GM10847 (cell line): Measurements from ENCODE around the gene PPP1R18.

Experiments
- POLR2A ChIP-seq: IDR thresholded peaks from 2 replicates; pipeline ENCODE4 v1.6.1; 2011; ENCODE audit not compliant: insufficient read length; ENCODE audit errors: extremely low read depth

Gene PPP1R18, protein sequence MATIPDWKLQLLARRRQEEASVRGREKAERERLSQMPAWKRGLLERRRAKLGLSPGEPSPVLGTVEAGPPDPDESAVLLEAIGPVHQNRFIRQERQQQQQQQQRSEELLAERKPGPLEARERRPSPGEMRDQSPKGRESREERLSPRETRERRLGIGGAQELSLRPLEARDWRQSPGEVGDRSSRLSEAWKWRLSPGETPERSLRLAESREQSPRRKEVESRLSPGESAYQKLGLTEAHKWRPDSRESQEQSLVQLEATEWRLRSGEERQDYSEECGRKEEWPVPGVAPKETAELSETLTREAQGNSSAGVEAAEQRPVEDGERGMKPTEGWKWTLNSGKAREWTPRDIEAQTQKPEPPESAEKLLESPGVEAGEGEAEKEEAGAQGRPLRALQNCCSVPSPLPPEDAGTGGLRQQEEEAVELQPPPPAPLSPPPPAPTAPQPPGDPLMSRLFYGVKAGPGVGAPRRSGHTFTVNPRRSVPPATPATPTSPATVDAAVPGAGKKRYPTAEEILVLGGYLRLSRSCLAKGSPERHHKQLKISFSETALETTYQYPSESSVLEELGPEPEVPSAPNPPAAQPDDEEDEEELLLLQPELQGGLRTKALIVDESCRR

DNA sequence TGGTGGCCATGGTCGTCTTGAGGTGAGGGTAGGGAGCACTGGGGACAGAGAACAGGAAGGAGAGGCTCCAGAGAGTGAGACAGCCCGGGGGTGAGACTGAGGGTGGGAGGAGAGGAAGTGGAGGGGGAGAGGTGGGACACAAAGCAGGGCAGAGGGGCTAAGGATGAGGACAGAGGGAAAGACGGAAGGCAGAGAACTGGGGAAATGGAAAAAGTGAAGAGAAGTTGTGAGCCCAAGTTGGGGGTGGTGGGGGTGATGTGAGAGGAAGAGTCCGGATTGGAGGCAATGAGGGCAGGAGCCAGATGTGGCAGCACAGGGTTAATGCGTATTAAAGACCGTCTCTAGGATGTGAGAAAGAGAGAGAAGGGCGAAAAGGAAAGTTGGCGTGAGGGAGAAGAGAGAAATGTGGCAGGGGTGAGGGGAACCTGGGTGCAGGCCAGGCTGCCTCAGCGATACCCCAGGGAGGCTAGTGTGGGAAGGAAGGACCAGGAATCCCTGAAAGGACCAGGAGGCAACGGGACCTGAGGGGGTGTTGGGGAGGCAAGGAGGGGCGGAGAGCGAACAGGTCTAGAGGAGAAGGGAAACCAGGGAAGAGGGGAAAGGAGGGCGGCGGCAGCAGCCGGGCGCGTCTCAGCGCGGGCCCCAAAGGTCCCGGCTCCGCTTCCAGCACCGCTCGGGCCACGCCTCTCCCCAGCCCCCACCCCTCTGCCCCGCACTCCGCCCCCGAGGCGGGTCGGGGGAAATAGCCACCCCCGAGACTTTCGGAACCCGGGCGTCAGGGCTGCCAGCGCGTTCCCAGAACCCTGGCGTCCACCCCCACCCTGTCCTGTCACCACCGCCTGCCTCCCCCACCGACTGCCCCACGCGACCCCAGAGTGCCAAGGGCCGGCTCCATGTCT lies at the start of gene PPP1R18:
TSS of gene PPP1R18 (minus strand) at position 637 of the 899 bp plus-strand sequence. CDS start at position 10, 627 bp downstream.
- TF ChIP-seq POLR2A = peak; percentile 31

DNA sequence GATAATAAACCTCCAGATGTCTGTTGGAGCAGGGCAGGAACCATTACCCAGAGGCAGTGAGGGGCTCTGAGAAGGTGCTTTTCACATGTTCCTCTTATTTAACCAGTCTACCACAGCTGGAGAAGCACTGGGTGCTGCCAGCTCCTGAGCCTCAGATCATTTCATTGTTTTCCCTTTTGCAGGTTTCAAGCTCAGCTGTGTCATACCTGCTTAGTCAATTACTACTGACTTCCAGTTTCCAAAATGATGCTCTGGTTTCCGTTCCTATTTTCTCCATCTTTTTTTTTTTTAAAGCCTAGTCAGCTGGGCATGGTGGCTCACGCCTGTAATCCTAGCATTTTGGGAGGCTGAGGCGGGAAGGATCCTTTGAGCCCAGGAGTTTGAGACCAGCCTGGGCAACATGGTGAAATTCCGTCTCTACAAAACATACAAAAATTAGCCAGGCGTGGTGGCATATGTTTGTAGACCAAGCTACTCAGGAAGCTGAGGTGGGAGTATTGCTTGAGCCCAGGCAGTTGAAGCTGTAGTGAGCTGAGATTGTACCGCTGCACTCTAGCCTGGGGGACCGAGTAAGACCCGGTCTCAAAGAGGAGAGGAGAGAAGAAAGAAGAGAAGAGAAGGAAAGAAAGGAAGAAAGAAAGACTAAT lies 49.3 kb upstream of the PPP1R18 start:
- no peak for TF ChIP-seq POLR2A

DNA sequence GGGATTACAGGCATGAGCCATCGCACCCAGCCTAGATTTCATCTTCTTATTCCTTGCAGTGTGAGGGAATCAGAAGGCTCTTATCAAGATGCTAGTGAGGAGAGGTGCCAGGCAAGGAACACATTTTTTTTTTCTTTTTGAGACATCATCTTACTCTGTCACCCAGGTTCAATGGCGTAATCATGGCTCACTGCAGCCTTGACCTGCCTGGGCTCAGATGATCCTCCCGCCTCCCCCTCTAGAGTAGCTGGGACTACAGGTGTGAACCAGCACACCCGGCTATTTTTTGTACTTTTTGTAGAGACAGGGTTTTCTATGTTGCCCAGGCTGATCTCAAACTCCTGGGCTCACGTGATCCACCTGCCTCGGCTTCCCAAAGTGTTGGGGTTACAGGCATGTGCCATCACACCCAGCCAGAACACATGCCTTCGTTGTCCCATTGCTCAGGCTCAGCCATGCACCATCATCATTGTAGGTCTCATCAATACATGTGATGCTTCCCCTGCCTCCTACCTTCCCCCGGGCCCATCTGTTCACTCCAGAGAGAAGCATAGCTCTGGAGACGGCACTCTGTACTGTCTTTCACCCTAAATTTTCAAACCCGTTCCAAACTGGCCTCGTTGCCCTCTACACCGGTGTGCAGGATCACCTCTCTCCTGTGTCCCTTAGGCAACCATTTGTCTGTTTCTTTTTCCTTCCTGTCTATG lies 45.9 kb upstream of the PPP1R18 start:
- no peak for TF ChIP-seq POLR2A

DNA sequence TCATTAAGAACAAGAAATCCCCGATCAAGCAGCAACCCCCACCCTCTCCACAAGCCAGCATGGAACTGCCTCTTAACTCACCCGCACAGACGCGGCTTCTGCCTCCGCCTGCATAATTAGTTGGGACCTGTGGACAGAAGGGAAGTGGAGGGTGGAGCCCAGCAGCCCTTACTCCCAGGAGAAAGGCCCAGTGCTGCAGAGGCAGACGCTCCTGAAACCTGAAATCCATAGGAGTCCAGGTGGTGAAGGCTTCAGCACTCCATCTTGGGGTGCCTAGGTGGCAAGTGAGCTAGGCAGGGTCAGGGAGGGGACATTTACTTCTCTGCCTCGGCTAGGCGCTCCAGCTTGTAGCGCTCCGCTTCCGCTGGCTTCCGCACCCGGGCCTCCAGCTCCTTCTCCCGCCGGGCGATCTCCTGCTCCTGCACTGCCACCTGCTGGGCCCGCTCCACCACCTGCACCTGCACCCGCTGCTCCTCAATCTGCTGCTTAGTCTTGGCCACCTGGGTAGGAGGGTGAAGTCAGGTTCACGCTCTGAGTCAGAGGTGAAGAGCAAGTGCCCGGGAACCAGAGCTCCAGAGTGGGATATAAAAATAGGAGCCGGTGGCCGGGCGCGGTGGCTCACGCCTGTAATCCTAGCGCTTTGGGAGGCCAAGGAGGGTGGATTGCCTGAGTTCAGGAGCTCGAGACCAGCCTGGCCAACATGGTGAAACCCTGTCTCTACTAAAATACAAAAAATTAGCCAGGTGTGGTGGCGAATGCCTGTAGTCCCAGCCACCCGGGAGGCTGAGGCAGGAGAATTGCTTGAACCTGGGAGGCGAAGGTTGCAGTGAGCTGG lies 44.4 kb upstream of the PPP1R18 start:
- TF ChIP-seq POLR2A = no peak

DNA sequence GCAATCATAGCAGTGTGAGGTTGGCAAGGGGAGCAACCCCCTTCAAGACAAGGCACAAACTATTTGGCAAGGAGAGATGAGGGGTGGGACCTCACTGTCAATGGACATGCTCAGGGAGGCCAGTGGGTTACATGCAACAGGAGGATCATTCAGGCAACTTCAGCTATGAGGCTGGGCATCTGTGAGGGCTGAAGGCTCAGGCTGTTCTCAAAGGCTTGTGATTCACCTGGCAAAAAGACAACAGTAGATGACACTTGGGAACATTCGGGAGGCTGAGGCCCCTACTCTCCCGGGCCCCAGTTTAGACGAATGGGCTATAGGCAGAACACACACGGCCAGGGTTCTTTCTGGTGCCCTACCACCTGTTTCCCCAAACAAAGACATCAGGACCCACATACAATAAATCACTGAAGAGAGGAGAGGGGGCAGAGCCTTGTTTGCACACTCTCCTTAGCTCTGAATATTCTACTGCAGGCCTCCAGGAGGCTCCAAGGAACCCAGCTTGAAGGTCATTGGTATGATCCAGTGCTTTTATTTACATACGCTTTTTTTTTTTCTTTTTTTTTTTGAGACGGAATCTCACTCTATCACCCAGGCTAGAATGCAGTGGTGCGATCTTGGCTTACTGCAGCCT lies 41.6 kb upstream of the PPP1R18 start:
- no peak for TF ChIP-seq POLR2A

DNA sequence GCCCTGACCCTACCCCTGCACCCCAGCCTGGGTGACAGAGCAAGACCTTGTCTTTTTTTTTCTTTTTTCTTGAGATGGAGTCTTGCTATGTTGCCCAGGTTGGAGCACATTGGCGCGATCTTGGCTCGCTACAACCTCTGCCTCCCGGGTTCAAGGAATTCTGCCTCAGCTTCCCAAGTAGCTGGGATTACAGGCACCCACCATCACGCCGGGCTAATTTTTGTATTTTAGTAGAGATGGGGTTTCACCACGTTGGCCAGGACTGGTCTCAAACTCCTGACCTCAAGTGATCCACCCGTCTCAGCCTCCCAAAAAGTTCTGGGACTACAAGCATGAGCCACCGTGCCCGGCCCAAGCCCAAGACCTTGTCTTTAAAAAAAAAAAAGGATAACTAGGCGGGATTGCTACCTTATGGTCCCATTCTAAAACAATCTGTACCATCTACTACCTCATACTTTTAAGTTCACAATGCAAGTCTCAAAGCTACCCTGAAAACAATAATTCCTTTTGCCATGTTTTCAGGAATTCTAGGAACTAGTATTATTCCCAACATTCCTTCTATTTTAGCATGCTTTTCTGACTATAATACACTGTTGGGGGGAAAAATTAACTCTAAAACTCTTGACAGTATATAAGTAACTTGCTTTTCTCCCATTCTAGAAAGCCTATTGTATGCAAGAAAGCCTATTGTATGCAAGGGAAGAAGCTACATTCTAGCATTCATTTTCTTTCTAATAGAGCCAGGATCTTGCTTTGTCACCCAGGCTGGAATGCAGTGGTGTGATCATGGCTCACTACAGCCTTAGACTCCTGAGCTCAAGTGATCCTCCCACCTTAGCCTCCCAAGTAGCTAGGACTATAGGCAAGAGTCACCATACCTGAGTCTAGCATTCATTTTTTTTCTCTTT lies 40.3 kb upstream of the PPP1R18 start:
- TF ChIP-seq POLR2A = no peak

DNA sequence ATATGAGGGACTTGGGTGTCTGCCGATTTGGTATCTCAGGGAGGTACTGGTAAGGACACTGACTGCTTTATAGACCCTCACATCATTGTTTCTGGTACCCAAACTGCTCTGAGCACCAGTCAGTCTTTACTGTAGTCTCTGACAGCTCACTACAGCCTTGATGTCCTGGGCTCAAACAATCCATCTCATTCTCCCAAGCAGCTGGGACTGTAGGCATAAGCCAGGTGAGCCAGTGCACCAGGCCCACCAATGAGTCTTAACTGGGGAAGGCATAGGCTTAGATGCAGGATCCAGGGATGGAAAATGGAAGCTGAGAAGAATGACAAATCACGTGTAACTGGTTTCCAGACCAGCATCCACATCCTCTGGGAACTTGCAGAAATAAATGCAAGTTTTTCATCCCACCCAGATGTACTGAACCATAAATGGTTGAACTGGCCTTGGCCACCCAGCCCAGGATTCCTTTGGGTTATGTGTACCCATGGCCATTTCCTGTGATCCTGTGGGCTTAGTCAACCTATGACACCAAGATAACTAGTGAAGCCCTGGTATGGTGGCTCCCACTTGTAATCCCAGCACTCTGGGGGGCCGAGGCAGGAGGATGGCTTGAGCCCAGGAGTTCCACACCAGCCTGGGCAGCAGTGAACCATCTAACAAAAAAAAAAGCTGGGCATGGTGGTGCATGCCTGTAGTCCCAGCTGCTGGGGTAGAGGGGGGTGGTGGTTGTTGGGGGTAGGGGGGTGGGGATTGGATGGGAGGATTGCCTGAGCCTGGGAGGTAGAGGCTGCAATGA lies 39.5 kb upstream of the PPP1R18 start:
- peak; percentile 23 for TF ChIP-seq POLR2A

DNA sequence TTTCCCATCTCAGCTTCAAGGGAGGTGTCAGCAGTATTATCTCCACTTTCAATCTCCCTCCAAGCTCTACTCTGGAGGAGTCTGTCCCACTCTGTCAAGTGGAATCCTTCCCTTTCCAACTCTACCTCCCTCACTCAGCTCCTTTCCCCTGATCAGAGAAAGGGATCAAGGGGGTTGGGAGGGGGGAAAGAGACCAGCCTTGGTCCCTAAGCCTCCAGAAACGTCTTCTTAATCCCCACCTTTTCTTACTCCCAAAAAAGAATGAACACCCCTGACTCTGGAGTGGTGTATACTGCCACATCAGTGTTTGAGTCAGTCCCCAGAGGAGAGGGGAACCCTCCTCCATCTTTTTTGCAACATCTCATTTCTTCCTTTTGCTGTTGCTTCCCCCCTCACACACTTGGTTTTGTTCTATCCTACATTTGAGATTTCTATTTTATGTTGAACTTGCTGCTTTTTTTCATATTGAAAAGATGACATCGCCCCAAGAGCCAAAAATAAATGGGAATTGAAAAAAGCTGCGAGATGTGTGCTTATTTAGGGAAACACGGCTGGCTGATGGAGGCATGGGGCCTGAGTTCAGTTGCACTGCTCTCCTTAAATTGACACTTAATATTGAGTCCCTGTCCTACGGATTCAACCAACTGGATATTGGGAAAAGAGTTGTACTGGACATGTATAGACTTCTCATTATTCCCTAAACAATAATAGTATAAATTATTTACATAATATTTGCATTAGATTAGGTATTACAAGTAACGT lies 38.6 kb upstream of the PPP1R18 start:
- no peak for TF ChIP-seq POLR2A

DNA sequence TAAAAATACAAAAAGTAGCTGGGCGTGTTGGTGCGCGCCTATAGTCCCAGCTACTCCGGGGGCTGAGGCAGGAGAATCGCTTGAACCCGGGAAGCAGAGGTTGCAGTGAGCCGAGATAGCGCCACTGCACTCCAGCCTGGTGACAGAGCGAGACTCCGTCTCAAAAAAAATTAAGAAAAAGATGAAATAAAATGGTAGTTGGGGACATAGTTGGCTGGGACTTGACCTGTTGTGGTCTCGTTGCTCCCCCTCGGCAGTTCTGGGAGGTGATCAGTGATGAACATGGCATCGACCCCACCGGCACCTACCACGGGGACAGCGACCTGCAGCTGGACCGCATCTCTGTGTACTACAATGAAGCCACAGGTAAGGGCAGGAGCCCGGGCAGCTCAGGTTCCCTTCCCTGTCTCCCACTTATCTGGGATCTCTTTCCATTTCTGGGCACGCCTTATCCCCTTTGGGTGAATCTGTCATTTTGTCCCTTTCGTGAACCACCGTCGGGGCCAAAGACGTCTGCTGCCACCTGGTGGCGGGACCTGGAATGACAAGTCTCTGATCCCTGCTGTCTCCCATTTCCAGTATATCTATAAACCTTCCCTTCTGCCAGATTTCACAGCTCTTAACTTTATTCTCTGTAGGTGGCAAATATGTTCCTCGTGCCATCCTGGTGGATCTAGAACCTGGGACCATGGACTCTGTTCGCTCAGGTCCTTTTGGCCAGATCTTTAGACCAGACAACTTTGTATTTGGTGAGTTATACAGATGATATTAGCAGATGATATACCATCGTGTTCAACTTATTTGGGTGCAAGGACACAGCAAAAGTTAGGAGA lies 36.1 kb upstream of the PPP1R18 start:
- TF ChIP-seq POLR2A = no peak
